ENCODE results near the gene SLC6A2.

The SLC6A2 gene

GRCh38 chr16:55663225-55663624 lies 7.4 kb downstream of the SLC6A2 start:
- no peak for TF ChIP-seq CTCF (conservative IDR thresholded peaks at IDR 0.05; ENCODE audit: control insufficient read depth, insufficient read depth, low read depth, low read length)
- no peak for DNase-seq (ENCODE audit: low read depth)
- H3K4me3 ChIP-seq (ENCODE audit: control insufficient read depth, low read depth, low read length): no peak overlapping the region

- H3K4me3 ChIP-seq (ENCODE audit: control insufficient read depth, low read depth, low read length): no peak overlapping the region
- no peak for DNase-seq (ENCODE audit: low read depth)
- no peak for TF ChIP-seq CTCF (conservative IDR thresholded peaks at IDR 0.05; ENCODE audit: control insufficient read depth, insufficient read depth, low read depth, low read length)
Observed at GRCh38 chr16:55663765-55664677, 8.2 kb downstream of the SLC6A2 start.

- TF ChIP-seq CTCF (conservative IDR thresholded peaks at IDR 0.05; ENCODE audit: control insufficient read depth, insufficient read depth, low read depth, low read length): no peak
- no peak overlapping the region for H3K4me3 ChIP-seq (ENCODE audit: control insufficient read depth, low read depth, low read length)
- no peak for DNase-seq (ENCODE audit: low read depth)
Observed at GRCh38 chr16:55664786-55665407, 9.1 kb downstream of the SLC6A2 start.

GRCh38 chr16:55665511-55665910 lies 9.7 kb downstream of the SLC6A2 start:
- DNase-seq (ENCODE audit: low read depth): no peak
- H3K4me3 ChIP-seq (ENCODE audit: control insufficient read depth, low read depth, low read length): no peak overlapping the region
- TF ChIP-seq CTCF (conservative IDR thresholded peaks at IDR 0.05; ENCODE audit: control insufficient read depth, insufficient read depth, low read depth, low read length): no peak

- TF ChIP-seq CTCF (conservative IDR thresholded peaks at IDR 0.05; ENCODE audit: control insufficient read depth, insufficient read depth, low read depth, low read length): no peak
- no peak overlapping the region for H3K4me3 ChIP-seq (ENCODE audit: control insufficient read depth, low read depth, low read length)
- no peak for DNase-seq (ENCODE audit: low read depth)
Observed at GRCh38 chr16:55666012-55666411, 10.2 kb downstream of the SLC6A2 start.

GRCh38 chr16:55667753-55668152 lies 12.0 kb downstream of the SLC6A2 start:
- no peak overlapping the region for H3K4me3 ChIP-seq (ENCODE audit: control insufficient read depth, low read depth, low read length)
- TF ChIP-seq CTCF (conservative IDR thresholded peaks at IDR 0.05; ENCODE audit: control insufficient read depth, insufficient read depth, low read depth, low read length): no peak
- no peak for DNase-seq (ENCODE audit: low read depth)

All from fibroblast of mammary gland (primary cell).